Colonic mucosa (tissue), 4 donors: ENCODE measurements around the gene FADS3. TPM values are rescaled to one million over a fixed set of nuclear protein-coding genes. Genes with fewer than 3 reads are reported as not detected.

Experiments used
- DNase-seq: peaks from one replicate; pipeline ENCODE4 v3.0.0-alpha.2; 2020
- H3K27ac ChIP-seq: fragments of 200-600 bp; one replicate; pipeline ENCODE4 v1.8.0; 2021
- H3K27me3 ChIP-seq: fragments of 200-600 bp; one replicate; pipeline ENCODE4 v1.8.0; 2021
- H3K36me3 ChIP-seq: fragments of 200-600 bp; one replicate; pipeline ENCODE4 v1.8.0; 2021
- H3K4me1 ChIP-seq: fragments of 200-600 bp; one replicate; pipeline ENCODE4 v1.8.0; 2021; ENCODE audit warnings: mild to moderate bottlenecking
- H3K4me3 ChIP-seq: fragments of 200-600 bp; one replicate; pipeline ENCODE4 v1.8.0; 2021
- H3K9ac ChIP-seq, 2 donors: one replicate each; pipeline ENCODE4 v1.7.0; 2013; ENCODE audit warnings: control low read depth in 2 of 2, low read depth in 2 of 2, low read length in 2 of 2
- H3K9me3 ChIP-seq: fragments of 200-600 bp; one replicate; pipeline ENCODE4 v1.8.0; 2021
- CTCF ChIP-seq: fragments of 200-600 bp; IDR thresholded peaks from one replicate; pipeline ENCODE4 v1.8.0; 2022; ENCODE audit warnings: antibody characterized with exemption, mild to moderate bottlenecking
- intact Hi-C: fragments of 100-400 bp; cut with DNase I; formaldehyde crosslinking; loops from one replicate; pipeline ENCODE4 v1.14.1; 2022
- total RNA-seq, 2 donors: library from RNA; stranded (reverse); fragmentation: NEBNext Ultra II Directional in 1 of 2; extraction: Animal tissue kit (Norgen Biotek cat#: 25700) in 1 of 2; gene quantifications; one replicate each; pipeline ENCODE4 v1.2.1, GENCODE V29; 2021
- donor health status: healthy.
- donor health status: DM: no; HTN: no; CAD: no.
- donor health status: DM: no; HTN: no; CAD: no.

FADS3 gene
- 10 to 100 TPM; 10.4 to 13.3 TPM for total RNA-seq

DNA sequence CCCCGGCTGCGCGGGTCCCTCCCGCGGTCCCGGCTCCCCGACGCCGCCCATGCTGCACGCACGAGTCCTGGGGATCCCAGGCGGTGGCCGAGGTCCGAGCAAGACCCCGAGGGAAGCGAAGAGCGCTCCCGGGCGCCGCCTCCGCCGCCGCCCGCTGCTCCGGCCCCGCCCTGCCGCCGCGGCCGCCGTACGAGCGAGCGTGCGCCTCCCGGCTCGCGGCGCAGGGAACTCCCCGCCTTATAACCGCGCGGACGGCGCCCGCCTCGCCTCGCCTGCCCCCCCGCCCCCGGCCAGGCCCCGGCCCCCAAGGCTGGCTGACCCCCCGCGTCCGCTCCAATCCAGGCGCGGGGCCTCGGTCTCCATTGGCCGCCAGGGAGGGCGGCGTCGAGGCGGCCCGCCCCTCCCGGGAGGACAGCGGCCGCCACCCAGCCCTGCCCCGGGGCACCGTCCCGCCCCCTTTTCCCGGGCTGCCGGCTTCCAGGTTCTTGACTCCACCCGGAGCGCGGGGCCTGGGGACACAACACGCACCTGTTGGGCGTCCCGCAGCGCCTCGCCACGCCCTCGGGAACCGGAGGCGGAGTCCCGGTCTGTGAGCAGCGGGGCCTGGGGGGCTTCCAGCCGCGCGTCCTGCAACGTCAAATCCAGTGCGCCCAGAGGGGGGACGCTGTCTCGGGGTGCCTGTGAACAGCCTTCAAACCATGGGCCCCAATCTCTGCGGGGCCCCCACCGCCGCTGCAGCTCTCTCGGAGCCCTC is at the start of gene FADS3:
FADS3 (minus strand) TSS at position 215 of the 754 bp plus-strand sequence; CDS start at position 51, 164 bp downstream.
- H3K9ac ChIP-seq, result peak within 1 kb of the TSS; percentile 63 to 66
- intact Hi-C loops, result no loop called here
- H3K36me3 ChIP-seq, result no peaks in the 10 kb centered on the region
- peak; percentile 91 for DNase-seq
- H3K9me3 ChIP-seq, result no peaks in the 10 kb centered on the region
- peak within 1 kb of the TSS; percentile 51 for H3K4me3 ChIP-seq
- peak within 1 kb of the TSS; percentile 53 for H3K27ac ChIP-seq
- H3K27me3 ChIP-seq, result no peaks in the 10 kb centered on the region
- peaks cover 6% of the 10 kb centered on the region for H3K4me1 ChIP-seq
- TF ChIP-seq CTCF, result no peak

- intact Hi-C loops, result no loop called here
- DNase-seq, result no peak
Measured at GRCh38 chr11:61940466-61940865, 49.1 kb upstream of the FADS3 start.

GRCh38 chr11:61935861-61936260 is 44.5 kb upstream of the FADS3 start:
- intact Hi-C loops, result no loop called here
- no peak for TF ChIP-seq CTCF

More at GRCh38 chr11:61940466-61940865, 49.1 kb upstream of the FADS3 start:
- TF ChIP-seq CTCF, result no peak
- Histone ChIP-seq H3K27me3 (no peaks in the 10 kb centered on the region), H3K4me1 (no peaks in the 10 kb centered on the region), H3K27ac (no peak overlapping the region), H3K9ac (no peak overlapping the region), H3K9me3 (no peaks in the 10 kb centered on the region), H3K36me3 (no peaks in the 10 kb centered on the region), H3K4me3 (no peak overlapping the region)

GRCh38 chr11:61930933-61931332 is 39.6 kb upstream of the FADS3 start:
- no peaks in the 10 kb centered on the region for H3K9me3 ChIP-seq
- H3K36me3 ChIP-seq, result no peaks in the 10 kb centered on the region
- intact Hi-C loops, result no loop called here
- no peak overlapping the region for H3K27ac ChIP-seq
- no peak overlapping the region for H3K4me3 ChIP-seq
- no peaks in the 10 kb centered on the region for H3K27me3 ChIP-seq
- H3K9ac ChIP-seq, result no peak overlapping the region
- H3K4me1 ChIP-seq, result no peaks in the 10 kb centered on the region
- DNase-seq, result no peak
- no peak for TF ChIP-seq CTCF

More at GRCh38 chr11:61935861-61936260, 44.5 kb upstream of the FADS3 start:
- no peak for DNase-seq
- H3K9ac ChIP-seq, result no peak overlapping the region
- no peaks in the 10 kb centered on the region for H3K4me1 ChIP-seq
- no peak overlapping the region for H3K27ac ChIP-seq
- H3K9me3 ChIP-seq, result no peaks in the 10 kb centered on the region
- no peaks in the 10 kb centered on the region for H3K27me3 ChIP-seq
- no peak overlapping the region for H3K4me3 ChIP-seq
- H3K36me3 ChIP-seq, result no peaks in the 10 kb centered on the region

DNA sequence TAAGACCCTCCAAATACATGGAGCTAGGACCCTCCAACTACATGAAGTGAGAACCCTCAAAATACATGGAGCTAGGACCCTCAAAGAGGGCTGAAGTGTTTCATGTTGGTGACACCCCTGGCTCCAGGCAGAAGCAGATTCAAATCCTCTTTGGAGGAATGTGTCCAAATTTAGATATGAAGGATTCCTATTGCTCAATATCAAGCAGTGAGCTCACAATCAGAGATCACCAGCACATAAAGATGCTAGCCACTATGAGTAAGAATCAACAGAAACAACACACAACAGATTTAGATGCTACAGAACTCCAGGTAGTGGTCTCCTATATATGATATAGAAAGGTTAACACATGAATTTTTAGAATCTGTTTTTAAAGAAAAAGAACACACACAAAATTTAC is 37.3 kb upstream of the FADS3 start:
- TF ChIP-seq CTCF, result no peak
- no peak for DNase-seq
- intact Hi-C loops, result no loop called here
- Histone ChIP-seq H3K4me1 (no peaks in the 10 kb centered on the region), H3K9me3 (no peaks in the 10 kb centered on the region), H3K27me3 (no peaks in the 10 kb centered on the region), H3K9ac (no peak overlapping the region), H3K36me3 (no peaks in the 10 kb centered on the region), H3K4me3 (no peak overlapping the region), H3K27ac (no peak overlapping the region)
